H9 (cell line): ENCODE results near the gene KIF13A. TPM values are rescaled to one million over a fixed set of nuclear protein-coding genes. Genes with fewer than 3 reads are reported as not detected.

Source experiments
- DNase-seq: peaks from one replicate; pipeline ENCODE4 v3.0.0-alpha.2; 2017
- H2AFZ ChIP-seq: one replicate; pipeline ENCODE4 v1.6.1; 2013; ENCODE audit warnings: mild to moderate bottlenecking, low read length, control low read depth, moderate library complexity
- H2AK5ac ChIP-seq: 2 replicates; pipeline ENCODE4 v1.6.1; 2013; ENCODE audit warnings: low read length, control low read depth, mixed read lengths; ENCODE audit not compliant: insufficient read length
- H2BK120ac ChIP-seq: one replicate; pipeline ENCODE4 v1.6.1; 2013; ENCODE audit warnings: low read depth, mild to moderate bottlenecking, low read length, control low read depth, inconsistent platforms; ENCODE audit not compliant: poor library complexity, severe bottlenecking
- H2BK12ac ChIP-seq: 2 replicates; pipeline ENCODE4 v1.6.1; 2013; ENCODE audit warnings: low read length, control low read depth, mixed read lengths, low read depth; ENCODE audit not compliant: insufficient read length
- H2BK15ac ChIP-seq: 2 replicates; pipeline ENCODE4 v1.6.1; 2013; ENCODE audit warnings: low read depth, low read length, control low read depth
- H2BK20ac ChIP-seq: one replicate; pipeline ENCODE4 v1.6.1; 2013; ENCODE audit warnings: low read depth, mild to moderate bottlenecking, low read length, control low read depth, inconsistent platforms; ENCODE audit not compliant: poor library complexity, severe bottlenecking
- H2BK5ac ChIP-seq: 2 replicates; pipeline ENCODE4 v1.6.1; 2013; ENCODE audit warnings: low read length, control low read depth, mixed read lengths; ENCODE audit not compliant: insufficient read length
- H3K14ac ChIP-seq: 2 replicates; pipeline ENCODE4 v1.6.1; 2013; ENCODE audit warnings: low read length, control low read depth; ENCODE audit not compliant: insufficient read depth
- H3K18ac ChIP-seq: 2 replicates; pipeline ENCODE4 v1.6.1; 2013; ENCODE audit warnings: low read depth, mild to moderate bottlenecking, mixed read lengths, low read length, control low read depth; ENCODE audit not compliant: insufficient read length
- H3K23ac ChIP-seq: 2 replicates; pipeline ENCODE4 v1.6.1; 2013; ENCODE audit warnings: low read length, control low read depth, mixed read lengths, low read depth; ENCODE audit not compliant: insufficient read length
- H3K23me2 ChIP-seq: 2 replicates; pipeline ENCODE4 v1.6.1; 2013; ENCODE audit warnings: low read depth, mild to moderate bottlenecking, mixed read lengths, low read length, control low read depth; ENCODE audit not compliant: insufficient read length, poor library complexity, severe bottlenecking
- H3K27ac ChIP-seq: 2 replicates; pipeline ENCODE4 v1.5.1; 2013; ENCODE audit warnings: low read length, control low read depth, mixed read lengths, low read depth; ENCODE audit not compliant: insufficient read length
- H3K27me3 ChIP-seq: 2 replicates; pipeline ENCODE4 v1.6.1; 2013; ENCODE audit warnings: low read length, control low read depth, inconsistent platforms; ENCODE audit not compliant: insufficient read depth
- H3K4ac ChIP-seq: 2 replicates; pipeline ENCODE4 v1.6.1; 2013; ENCODE audit warnings: low read depth, mild to moderate bottlenecking, control low read depth, inconsistent platforms, low read length, moderate library complexity
- H3K4me1 ChIP-seq: 2 replicates; pipeline ENCODE4 v1.6.1; 2013; ENCODE audit warnings: low read length, control low read depth, inconsistent platforms; ENCODE audit not compliant: insufficient read depth
- H3K4me2 ChIP-seq: 2 replicates; pipeline ENCODE4 v1.6.1; 2013; ENCODE audit warnings: low read length, control low read depth, mixed read lengths; ENCODE audit not compliant: insufficient read length, insufficient read depth
- H3K56ac ChIP-seq: 2 replicates; pipeline ENCODE4 v1.6.1; 2013; ENCODE audit warnings: low read depth, mild to moderate bottlenecking, mixed read lengths, low read length, control low read depth; ENCODE audit not compliant: insufficient read length
- H3K79me1 ChIP-seq: 2 replicates; pipeline ENCODE4 v1.6.1; 2013; ENCODE audit warnings: low read depth, mild to moderate bottlenecking, moderate library complexity, low read length, control low read depth, inconsistent platforms; ENCODE audit not compliant: insufficient read depth, poor library complexity, severe bottlenecking
- H3K79me2 ChIP-seq: 2 replicates; pipeline ENCODE4 v1.6.1; 2013; ENCODE audit warnings: low read length, control low read depth, inconsistent platforms; ENCODE audit not compliant: insufficient read depth
- H3K9ac ChIP-seq: 2 replicates; pipeline ENCODE4 v1.6.1; 2013; ENCODE audit warnings: low read length, control low read depth, mixed read lengths; ENCODE audit not compliant: insufficient read length; ENCODE audit errors: extremely low read depth
- H3K9me3 ChIP-seq: one replicate; pipeline ENCODE4 v1.6.1; 2013; ENCODE audit warnings: low read depth, low read length, inconsistent platforms; ENCODE audit not compliant: control insufficient read depth
- H3T11ph ChIP-seq: one replicate; pipeline ENCODE4 v1.6.1; 2013; ENCODE audit warnings: mild to moderate bottlenecking, low read length, control low read depth, inconsistent platforms
- H4K20me1 ChIP-seq: one replicate; pipeline ENCODE4 v1.6.1; 2013; ENCODE audit not compliant: control insufficient read depth, insufficient read length, insufficient read depth
- H4K5ac ChIP-seq: 2 replicates; pipeline ENCODE4 v1.6.1; 2013; ENCODE audit warnings: low read depth, mild to moderate bottlenecking, mixed read lengths, low read length, control low read depth; ENCODE audit not compliant: insufficient read length
- H4K8ac ChIP-seq: replicated peaks from 2 replicates; pipeline ENCODE4 v1.6.1; 2013; ENCODE audit warnings: low read length, control low read depth, mixed read lengths, low read depth; ENCODE audit not compliant: insufficient read length
- H4K91ac ChIP-seq: 2 replicates; pipeline ENCODE4 v1.6.1; 2013; ENCODE audit warnings: low read depth, mild to moderate bottlenecking, moderate library complexity, mixed read lengths, low read length, control low read depth; ENCODE audit not compliant: insufficient read length
- H3K27ac Mint-ChIP-seq, 3 experiments: 2 replicates in 2 of 3; 3 replicates in 1 of 3; pipeline ENCODE4 v1.8.0; 2020 to 2021; ENCODE audit warnings: mixed read lengths in 3 of 3, mild to moderate bottlenecking in 1 of 3, moderate library complexity in 1 of 3
- H3K27me3 Mint-ChIP-seq: 2 replicates; pipeline ENCODE4 v1.8.0; 2021; ENCODE audit warnings: low read depth, mild to moderate bottlenecking, moderate library complexity, mixed read lengths
- H3K36me3 Mint-ChIP-seq, 3 experiments: 2 replicates in 2 of 3; 3 replicates in 1 of 3; pipeline ENCODE4 v1.8.0; 2020 to 2021; ENCODE audit warnings: low read depth in 3 of 3, mixed read lengths in 3 of 3; ENCODE audit not compliant: insufficient read depth in 1 of 3
- H3K4me1 Mint-ChIP-seq, 2 experiments: 2 replicates each; pipeline ENCODE4 v1.8.0; 2020; ENCODE audit warnings: mixed read lengths in 2 of 2
- H3K4me3 Mint-ChIP-seq, 2 experiments: 2 replicates in 1 of 2; 3 replicates in 1 of 2; pipeline ENCODE4 v1.8.0; 2020 to 2021; ENCODE audit warnings: mild to moderate bottlenecking in 2 of 2, mixed read lengths in 2 of 2, moderate library complexity in 1 of 2
- H3K9me3 Mint-ChIP-seq, 2 experiments: 2 replicates in 1 of 2; 3 replicates in 1 of 2; pipeline ENCODE4 v1.8.0; 2020; ENCODE audit warnings: mild to moderate bottlenecking in 2 of 2, mixed read lengths in 2 of 2, moderate library complexity in 1 of 2
- CTCF ChIP-seq: fragments of 200-600 bp; sonication (generic); conservative IDR thresholded peaks from 3 replicates; pipeline ENCODE4 v1.8.0; 2021; ENCODE audit warnings: antibody characterized with exemption, mild to moderate bottlenecking
- WGBS: extraction: QIAGEN DNeasy Blood & Tissue Kit; methylation state at CpG from one replicate; pipeline ENCODE4 v1.1.7; 2013; ENCODE audit warnings: missing lambda C conversion rate, low lambda C conversion rate, mixed read lengths; ENCODE audit not compliant: insufficient read length; ENCODE audit errors: extremely low coverage; 5-methylcytosine and 5-hydroxymethylcytosine counted together
- total RNA-seq: library from RNA; stranded (reverse); gene quantifications from 2 replicates; pipeline ENCODE4 v1.2.1, GENCODE V29; 2021

KIF13A gene
- total RNA-seq, 1 experiment from 2014 or later = 38.2 TPM

- no CpG with 5 or more reads among the region's 3 CpGs for WGBS
- H3K36me3 Mint-ChIP-seq = no peaks in the 10 kb centered on the region; a peak in 4 of 7 replicates
- TF ChIP-seq CTCF = no peak
- no peak overlapping the region for H2BK120ac ChIP-seq
- no peak overlapping the region for H4K8ac ChIP-seq
- no peak overlapping the region for H3K23ac ChIP-seq
- no peak overlapping the region for H2BK20ac ChIP-seq
- no peaks in the 10 kb centered on the region for H3K23me2 ChIP-seq
- H3K79me2 ChIP-seq = no peaks in the 10 kb centered on the region
- H3K9me3 ChIP-seq = no peaks in the 10 kb centered on the region
- no peaks in the 10 kb centered on the region for H3K27me3 ChIP-seq
- H3K79me1 ChIP-seq = no peaks in the 10 kb centered on the region
- H3K27ac ChIP-seq = no peak overlapping the region
- no peak overlapping the region for H2AK5ac ChIP-seq
- no peak overlapping the region for H4K5ac ChIP-seq
- no peak overlapping the region for H3K56ac ChIP-seq
- no peak overlapping the region for H3K18ac ChIP-seq
- H3K4ac ChIP-seq = no peak overlapping the region
- H3K4me2 ChIP-seq = no peak overlapping the region
- no peak overlapping the region for H3K4me3 Mint-ChIP-seq
- 0 out of 2 replicates have a peak, but pooled peaks cover 3% of the 10 kb centered on the region for H3K4me1 ChIP-seq
- H2AFZ ChIP-seq = no peak overlapping the region
- no peaks in the 10 kb centered on the region for H3K27me3 Mint-ChIP-seq
- H3K9ac ChIP-seq = no peak overlapping the region
- no peak overlapping the region for H2BK5ac ChIP-seq
- peaks cover 11% of the 10 kb centered on the region in 2 experiments; a peak in 3 of 4 replicates for H3K4me1 Mint-ChIP-seq
- no peak overlapping the region for H4K91ac ChIP-seq
- no peak overlapping the region for H3T11ph ChIP-seq
- H4K20me1 ChIP-seq = no peaks in the 10 kb centered on the region
- no peak for DNase-seq
- no peak overlapping the region for H3K14ac ChIP-seq
- no peaks in the 10 kb centered on the region for H3K9me3 Mint-ChIP-seq
- H2BK12ac ChIP-seq = no peak overlapping the region
- H3K27ac Mint-ChIP-seq = no peak overlapping the region
- H2BK15ac ChIP-seq = no peak overlapping the region
These were observed 109.5 kb downstream of the KIF13A start for GRCh38 chr6:17877895-17878440.
